ENCODE data around the gene PTCD1.

PTCD1 gene

DNA sequence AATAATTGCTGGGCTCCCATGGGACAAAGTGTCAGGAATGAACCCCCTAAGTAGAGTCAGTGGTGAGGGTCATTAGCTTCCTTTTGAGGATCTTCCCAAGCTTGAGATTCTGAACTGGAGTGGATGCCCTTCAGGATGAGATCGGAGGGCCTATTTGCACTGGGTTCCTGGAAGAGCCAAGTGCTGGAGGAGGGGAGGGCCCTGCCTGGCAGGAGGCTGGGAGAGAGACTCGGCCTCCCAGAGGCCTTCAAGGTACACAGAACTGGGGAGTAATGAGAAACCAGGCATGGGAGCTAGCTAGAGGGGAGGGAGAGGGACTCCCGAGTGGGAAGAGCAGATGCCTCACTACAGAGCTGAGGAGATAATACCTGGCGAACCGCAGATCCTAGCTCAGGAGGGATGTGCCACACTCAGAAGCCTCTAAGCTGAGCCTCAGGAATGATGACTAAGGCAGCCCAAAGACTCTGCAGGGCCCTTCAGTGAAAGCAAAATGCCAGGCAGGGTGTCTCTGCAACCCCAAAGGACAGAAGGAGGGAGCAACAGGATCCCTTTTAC is 39.6 kb downstream of the PTCD1 start:
- TF ChIP-seq CTCF (conservative IDR thresholded peaks at IDR 0.05), result no peak
- no peak overlapping the region for H3K27ac ChIP-seq

- no peak overlapping the region for H3K27ac ChIP-seq
- TF ChIP-seq CTCF (conservative IDR thresholded peaks at IDR 0.05), result no peak
Measured at GRCh38 chr7:99397297-99397983, 41.2 kb downstream of the PTCD1 start.

DNA sequence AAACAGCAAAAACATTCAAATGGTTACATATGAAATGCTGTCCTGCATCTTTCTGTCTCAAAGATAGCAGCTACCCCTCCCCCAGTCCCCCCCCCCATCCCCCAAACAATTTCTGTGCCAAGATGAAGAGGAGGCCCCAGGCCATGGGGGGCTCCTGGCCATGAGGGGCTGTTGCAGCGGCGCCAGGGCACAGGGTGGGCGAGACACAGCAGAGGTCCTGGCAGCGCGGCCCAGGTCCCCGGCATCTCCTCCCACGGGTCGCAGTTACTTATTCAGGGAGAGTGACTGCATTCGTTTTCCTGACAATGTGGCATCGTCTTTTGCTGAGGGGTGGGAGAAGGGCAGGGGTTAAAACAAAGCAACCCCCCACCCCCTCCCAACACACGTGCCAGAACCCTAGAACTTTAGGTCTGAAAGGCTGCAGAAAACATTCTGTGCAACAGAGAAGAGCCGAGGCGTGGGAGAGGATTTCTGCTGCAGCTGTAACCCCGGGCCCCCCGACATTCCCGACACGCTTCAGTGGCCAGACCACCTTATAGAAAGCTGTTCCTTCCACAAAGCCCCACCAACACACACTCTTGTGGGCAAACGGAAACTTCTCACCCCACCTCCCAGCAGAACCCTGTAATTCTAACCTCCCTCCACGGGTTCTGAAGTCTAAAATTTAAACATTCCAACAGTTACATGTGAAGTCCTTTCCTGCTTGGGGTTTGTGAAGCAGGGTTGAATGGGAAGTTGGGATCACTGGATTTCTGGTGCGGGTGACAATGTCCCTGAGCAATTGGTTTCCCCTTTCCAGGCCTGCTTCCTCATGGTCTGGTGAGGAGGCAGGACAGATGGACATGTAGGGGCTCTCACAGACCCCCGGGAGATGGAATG is 41.9 kb downstream of the PTCD1 start:
- H3K27ac ChIP-seq, result no peak overlapping the region
- TF ChIP-seq CTCF (conservative IDR thresholded peaks at IDR 0.05), result no peak

DNA sequence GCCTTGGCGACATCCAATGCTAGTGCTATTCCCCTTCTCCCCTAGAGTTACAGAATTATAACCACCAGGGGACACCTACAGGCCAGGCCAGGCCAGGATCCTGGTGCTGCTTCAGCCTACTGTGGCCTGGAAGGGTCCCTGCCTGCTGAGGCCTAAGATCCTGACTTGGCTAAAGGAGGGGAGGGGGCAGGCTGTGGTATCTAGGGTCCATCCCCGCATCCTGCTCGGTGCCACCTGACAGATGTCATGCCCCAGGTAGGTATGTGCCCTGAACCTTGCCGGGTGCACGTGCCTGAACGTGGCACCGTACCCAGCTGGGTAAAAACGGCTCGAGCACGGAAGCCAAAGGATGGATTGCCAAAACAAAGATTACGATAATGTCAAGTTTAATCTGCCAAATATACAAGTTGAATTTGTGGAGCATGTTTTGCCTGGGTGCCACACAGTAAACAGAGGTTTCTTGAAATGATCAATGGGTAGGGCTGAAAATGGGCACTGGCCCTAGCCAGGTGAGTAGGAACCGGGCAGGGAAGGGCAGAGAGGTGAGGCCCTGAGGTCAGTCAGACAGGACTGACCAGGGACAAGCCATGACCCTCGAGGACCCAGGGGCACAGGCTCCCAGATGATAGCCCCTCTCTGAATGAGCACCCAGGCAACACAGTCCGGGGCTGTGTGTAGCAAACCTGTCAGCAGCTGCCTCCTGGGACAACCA is 42.8 kb downstream of the PTCD1 start:
- H3K27ac ChIP-seq, result peak overlapping the region; percentile 93; the same call in 1 of the 2 replicates
- TF ChIP-seq CTCF (conservative IDR thresholded peaks at IDR 0.05), result no peak

DNA sequence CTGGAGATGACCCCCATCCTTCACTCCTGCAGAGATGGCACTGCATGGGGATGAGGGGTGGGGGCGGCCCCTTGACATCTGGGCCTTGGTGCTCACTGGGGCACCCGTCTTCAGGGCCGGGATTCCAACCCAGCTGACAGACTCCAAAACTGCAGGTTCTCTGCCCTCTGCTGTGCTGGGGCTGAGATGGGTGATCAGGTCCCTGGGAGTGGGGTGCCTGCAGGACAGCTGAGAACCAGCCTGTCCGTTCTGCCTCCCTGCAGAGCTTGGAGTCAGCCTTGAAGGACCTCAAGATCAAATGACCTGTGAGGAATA is 44.5 kb downstream of the PTCD1 start:
- no peak for TF ChIP-seq CTCF (conservative IDR thresholded peaks at IDR 0.05)
- peak overlapping the region; percentile 93 for H3K27ac ChIP-seq

DNA sequence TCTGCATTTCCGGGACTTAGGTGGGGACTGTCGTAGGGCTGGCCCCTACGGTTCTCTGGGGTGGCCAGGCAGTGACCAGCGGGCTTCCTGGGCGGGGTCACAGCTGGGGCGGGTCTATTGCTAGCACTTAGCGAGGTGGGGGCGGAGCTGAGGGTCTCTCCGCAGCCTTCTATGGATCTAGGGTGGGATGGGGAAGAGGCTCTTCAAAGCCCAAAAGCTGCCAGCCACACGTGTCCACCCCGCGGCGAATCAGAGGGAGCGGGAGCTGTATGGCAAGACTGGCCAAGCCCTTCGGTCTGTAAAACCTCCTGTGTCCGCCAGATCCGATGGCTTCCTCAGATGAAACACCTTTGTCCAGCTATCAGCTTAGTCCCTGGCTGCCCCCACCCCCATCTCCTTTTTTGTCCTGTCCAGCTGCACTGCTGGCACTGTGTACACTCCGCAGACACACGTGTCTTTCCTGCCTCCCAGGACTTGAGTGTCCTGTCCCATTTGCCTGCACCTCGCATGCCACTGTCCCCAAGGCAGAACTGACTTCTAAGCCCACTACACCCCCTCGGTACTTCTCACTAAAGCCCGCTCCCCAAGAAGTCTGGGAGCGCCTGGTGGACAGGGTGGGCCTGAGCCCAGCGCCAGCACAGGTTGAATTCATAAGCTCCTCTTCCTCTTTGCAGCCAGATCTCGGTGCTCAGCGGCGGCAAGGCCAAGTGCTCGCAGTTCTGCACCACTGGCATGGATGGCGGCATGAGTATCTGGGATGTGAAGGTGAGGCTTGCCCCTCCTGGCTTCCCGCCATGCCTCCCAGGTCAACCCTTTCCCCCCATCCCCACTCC is 45.0 kb downstream of the PTCD1 start:
- no peak for TF ChIP-seq CTCF (conservative IDR thresholded peaks at IDR 0.05)
- H3K27ac ChIP-seq, result peak overlapping the region; percentile 93

Measured in VCaP (cell line).